ENCODE results near the gene CNPY4.
A peak's percentile ranks its signal among the peaks of the same experiment; 100 is the strongest.

DNA sequence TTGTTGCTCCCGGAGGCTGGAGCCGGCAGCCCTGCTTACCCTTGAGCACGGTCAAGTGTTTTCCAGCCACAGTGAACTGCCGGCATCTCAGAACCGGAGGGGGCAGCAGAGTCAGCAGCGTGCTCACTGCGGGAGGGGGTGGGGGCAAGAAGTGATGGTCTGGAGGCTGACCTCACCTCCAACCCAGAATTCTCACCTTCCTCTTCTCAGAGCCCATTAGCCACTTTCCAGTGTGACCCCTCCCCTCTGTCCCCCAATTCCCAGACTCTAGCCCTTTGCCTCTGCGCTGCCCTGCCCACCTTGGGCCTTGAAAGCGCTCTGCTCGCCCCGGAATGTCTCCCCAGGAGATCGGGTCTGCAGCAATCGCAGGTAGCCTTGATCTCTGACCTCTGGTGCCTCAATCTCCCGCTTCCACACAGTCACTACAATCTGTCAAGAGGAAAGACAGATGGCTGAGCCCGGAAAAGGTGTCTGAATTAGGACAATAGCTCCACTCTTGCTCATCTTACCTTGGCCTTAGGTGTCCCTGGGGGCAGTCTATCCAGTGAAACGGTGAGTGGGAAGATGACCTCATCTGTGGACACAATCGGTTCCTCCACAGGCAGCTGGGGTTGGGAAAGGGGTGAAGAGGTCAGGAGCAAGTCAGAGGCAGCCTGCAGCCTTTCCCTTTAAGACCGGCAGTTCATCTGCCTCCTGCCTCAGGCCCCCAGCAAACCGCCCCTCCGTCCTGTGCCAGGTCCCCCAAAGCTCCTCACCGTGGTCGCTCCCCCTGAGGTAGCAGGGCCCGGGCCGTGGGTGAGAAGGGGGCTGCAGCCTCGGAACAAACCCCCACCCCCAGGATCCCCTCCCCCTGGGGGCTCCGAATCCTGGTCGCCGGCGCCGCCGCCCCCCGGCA, 38.1 kb downstream of the CNPY4 start:
- no peak for TF ChIP-seq EP300 (IDR thresholded peaks at IDR 0.05; ENCODE audit: borderline replicate concordance in 1 of 2, control insufficient read depth in 1 of 2, low read depth in 2 of 2, low read length in 2 of 2)
- TF ChIP-seq, protein P1, sequence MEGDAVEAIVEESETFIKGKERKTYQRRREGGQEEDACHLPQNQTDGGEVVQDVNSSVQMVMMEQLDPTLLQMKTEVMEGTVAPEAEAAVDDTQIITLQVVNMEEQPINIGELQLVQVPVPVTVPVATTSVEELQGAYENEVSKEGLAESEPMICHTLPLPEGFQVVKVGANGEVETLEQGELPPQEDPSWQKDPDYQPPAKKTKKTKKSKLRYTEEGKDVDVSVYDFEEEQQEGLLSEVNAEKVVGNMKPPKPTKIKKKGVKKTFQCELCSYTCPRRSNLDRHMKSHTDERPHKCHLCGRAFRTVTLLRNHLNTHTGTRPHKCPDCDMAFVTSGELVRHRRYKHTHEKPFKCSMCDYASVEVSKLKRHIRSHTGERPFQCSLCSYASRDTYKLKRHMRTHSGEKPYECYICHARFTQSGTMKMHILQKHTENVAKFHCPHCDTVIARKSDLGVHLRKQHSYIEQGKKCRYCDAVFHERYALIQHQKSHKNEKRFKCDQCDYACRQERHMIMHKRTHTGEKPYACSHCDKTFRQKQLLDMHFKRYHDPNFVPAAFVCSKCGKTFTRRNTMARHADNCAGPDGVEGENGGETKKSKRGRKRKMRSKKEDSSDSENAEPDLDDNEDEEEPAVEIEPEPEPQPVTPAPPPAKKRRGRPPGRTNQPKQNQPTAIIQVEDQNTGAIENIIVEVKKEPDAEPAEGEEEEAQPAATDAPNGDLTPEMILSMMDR (IDR thresholded peaks at IDR 0.05 in 2 of 3, conservative IDR thresholded peaks at IDR 0.05 in 1 of 3; ENCODE audit: control insufficient read depth in 2 of 3, extremely low read depth in 1 of 3, insufficient read depth in 1 of 3, low read depth in 3 of 3, low read length in 3 of 3) = peak in 2 of 3 experiments; percentile 6 to 38; a peak in 2 of 6 replicates

All from GM12878 (cell line).